Measurements from ENCODE around the gene MAB21L4.

DNA sequence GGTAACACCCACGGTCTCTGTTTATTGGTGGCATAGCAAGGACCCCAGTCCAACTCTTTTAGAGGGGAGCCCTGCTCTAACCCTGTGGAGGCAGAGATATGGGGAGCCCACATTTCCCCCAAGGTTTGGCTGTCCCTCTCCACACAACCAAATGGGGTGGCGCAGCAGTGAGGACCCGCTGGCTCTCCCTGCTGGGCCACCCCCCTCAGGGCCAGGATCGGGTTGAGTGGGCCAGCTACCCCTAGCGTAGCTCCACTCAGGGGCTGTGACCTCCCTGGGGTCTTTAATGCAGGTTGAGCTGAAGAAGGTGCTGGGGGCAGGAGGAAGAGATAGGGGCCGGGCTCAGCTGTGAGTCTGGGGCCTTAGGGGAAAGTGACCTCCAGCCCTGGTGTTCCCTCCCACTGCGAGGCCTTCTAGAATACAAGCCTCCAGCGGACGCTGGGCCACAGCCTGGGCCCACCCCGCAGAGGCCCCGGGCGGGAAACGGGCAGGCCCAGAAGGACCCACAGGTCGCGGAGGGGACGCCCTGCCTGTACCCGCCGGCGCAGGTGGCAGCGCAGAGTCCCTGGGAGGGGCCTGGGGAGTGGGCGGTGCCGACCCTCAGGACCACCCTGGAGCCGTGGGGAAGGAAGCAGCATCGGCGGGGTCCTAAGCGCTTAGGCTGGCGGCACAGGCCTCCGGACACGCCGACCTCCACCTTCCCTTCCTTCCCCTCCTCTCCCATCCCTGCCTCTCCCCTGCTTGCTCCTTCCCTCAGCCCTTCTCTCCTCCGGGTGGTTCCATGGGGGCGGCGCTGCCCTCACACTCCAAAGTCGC is 19.8 kb upstream of the MAB21L4 start:
- TF ChIP-seq POLR2AphosphoS5 (IDR thresholded peaks at IDR 0.05; ENCODE audit: low read depth) (no peak), NANOG (IDR thresholded peaks at IDR 0.05; ENCODE audit: borderline replicate concordance) (no peak), ZNF114 (CRISPR knock-in tag; IDR thresholded peaks at IDR 0.05) (no peak), CREB1 (CRISPR knock-in tag; IDR thresholded peaks at IDR 0.05; ENCODE audit: low read depth) (no peak), EZH2 (IDR thresholded peaks at IDR 0.05; ENCODE audit: low read depth, unreplicated experiment) (no peak)
- TF ChIP-seq, protein P1, sequence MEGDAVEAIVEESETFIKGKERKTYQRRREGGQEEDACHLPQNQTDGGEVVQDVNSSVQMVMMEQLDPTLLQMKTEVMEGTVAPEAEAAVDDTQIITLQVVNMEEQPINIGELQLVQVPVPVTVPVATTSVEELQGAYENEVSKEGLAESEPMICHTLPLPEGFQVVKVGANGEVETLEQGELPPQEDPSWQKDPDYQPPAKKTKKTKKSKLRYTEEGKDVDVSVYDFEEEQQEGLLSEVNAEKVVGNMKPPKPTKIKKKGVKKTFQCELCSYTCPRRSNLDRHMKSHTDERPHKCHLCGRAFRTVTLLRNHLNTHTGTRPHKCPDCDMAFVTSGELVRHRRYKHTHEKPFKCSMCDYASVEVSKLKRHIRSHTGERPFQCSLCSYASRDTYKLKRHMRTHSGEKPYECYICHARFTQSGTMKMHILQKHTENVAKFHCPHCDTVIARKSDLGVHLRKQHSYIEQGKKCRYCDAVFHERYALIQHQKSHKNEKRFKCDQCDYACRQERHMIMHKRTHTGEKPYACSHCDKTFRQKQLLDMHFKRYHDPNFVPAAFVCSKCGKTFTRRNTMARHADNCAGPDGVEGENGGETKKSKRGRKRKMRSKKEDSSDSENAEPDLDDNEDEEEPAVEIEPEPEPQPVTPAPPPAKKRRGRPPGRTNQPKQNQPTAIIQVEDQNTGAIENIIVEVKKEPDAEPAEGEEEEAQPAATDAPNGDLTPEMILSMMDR (conservative IDR thresholded peaks at IDR 0.05; ENCODE audit: low read depth in 2 of 2) = no peak
- TF ChIP-seq, protein P2, sequence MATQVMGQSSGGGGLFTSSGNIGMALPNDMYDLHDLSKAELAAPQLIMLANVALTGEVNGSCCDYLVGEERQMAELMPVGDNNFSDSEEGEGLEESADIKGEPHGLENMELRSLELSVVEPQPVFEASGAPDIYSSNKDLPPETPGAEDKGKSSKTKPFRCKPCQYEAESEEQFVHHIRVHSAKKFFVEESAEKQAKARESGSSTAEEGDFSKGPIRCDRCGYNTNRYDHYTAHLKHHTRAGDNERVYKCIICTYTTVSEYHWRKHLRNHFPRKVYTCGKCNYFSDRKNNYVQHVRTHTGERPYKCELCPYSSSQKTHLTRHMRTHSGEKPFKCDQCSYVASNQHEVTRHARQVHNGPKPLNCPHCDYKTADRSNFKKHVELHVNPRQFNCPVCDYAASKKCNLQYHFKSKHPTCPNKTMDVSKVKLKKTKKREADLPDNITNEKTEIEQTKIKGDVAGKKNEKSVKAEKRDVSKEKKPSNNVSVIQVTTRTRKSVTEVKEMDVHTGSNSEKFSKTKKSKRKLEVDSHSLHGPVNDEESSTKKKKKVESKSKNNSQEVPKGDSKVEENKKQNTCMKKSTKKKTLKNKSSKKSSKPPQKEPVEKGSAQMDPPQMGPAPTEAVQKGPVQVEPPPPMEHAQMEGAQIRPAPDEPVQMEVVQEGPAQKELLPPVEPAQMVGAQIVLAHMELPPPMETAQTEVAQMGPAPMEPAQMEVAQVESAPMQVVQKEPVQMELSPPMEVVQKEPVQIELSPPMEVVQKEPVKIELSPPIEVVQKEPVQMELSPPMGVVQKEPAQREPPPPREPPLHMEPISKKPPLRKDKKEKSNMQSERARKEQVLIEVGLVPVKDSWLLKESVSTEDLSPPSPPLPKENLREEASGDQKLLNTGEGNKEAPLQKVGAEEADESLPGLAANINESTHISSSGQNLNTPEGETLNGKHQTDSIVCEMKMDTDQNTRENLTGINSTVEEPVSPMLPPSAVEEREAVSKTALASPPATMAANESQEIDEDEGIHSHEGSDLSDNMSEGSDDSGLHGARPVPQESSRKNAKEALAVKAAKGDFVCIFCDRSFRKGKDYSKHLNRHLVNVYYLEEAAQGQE (IDR thresholded peaks at IDR 0.05; ENCODE audit: unreplicated experiment) = no peak

Measured in GM23338 (cell line).